ENCODE data around the gene OR14I1.

Gene OR14I1

GRCh38 chr1:248702714-248703113, at the start of gene OR14I1:
OR14I1 (minus strand) TSS chr1:248702766.
- no peak for DNase-seq

GRCh38 chr1:248751635-248752034, 49.1 kb upstream of the OR14I1 start:
- DNase-seq: no peak

GRCh38 chr1:248751142-248751541, 48.6 kb upstream of the OR14I1 start:
- DNase-seq: no peak

GRCh38 chr1:248750496-248750895, 47.9 kb upstream of the OR14I1 start:
- DNase-seq: no peak

GRCh38 chr1:248748211-248748610, 45.6 kb upstream of the OR14I1 start:
- DNase-seq: no peak

- DNase-seq: no peak
Measured at GRCh38 chr1:248740876-248741275, 38.3 kb upstream of the OR14I1 start.

GRCh38 chr1:248739572-248740205, 37.1 kb upstream of the OR14I1 start:
- DNase-seq: no peak

GRCh38 chr1:248737457-248737856, 34.9 kb upstream of the OR14I1 start:
- no peak for DNase-seq

GRCh38 chr1:248736977-248737376, 34.4 kb upstream of the OR14I1 start:
- DNase-seq: no peak

GRCh38 chr1:248733566-248733965, 31.0 kb upstream of the OR14I1 start:
- no peak for DNase-seq

- DNase-seq: no peak
Measured at GRCh38 chr1:248730507-248731335, 28.2 kb upstream of the OR14I1 start.

GRCh38 chr1:248714248-248714647, 11.7 kb upstream of the OR14I1 start:
- DNase-seq: no peak

- no peak for DNase-seq
Measured at GRCh38 chr1:248710305-248710900, 7.8 kb upstream of the OR14I1 start.

- DNase-seq: no peak
Measured at GRCh38 chr1:248704606-248705005, 2.0 kb upstream of the OR14I1 start.

GRCh38 chr1:248703674-248704073, 1.1 kb upstream of the OR14I1 start:
- DNase-seq: no peak

- DNase-seq: no peak
Measured at GRCh38 chr1:248699099-248699498, 3.5 kb downstream of the OR14I1 start.

- no peak for DNase-seq
Measured at GRCh38 chr1:248697907-248698306, 4.7 kb downstream of the OR14I1 start.

- no peak for DNase-seq
Measured at GRCh38 chr1:248696774-248697173, 5.8 kb downstream of the OR14I1 start.

GRCh38 chr1:248696261-248696660, 6.3 kb downstream of the OR14I1 start:
- DNase-seq: no peak

GRCh38 chr1:248695451-248696132, 7.0 kb downstream of the OR14I1 start:
- no peak for DNase-seq

- no peak for DNase-seq
Measured at GRCh38 chr1:248691567-248692155, 10.9 kb downstream of the OR14I1 start.

GRCh38 chr1:248688527-248689298, 13.9 kb downstream of the OR14I1 start:
- DNase-seq: no peak

Measured in NCI-H510A (cell line).